Common myeloid progenitor, CD34-positive (primary cell): ENCODE results near the gene GDPD3.

Experiments used
- CTCF ChIA-PET: fragments of 350-600 bp; sonication (Branson Sonifier 250); formaldehyde crosslinking; loops from one replicate; lab custom pipeline; 2021; ENCODE audit warnings: antibody characterized with exemption; lab: Charles Lee
- POLR2A ChIA-PET: fragments of 350-600 bp; sonication (Branson Sonifier 250); formaldehyde crosslinking; loops from one replicate; lab custom pipeline; 2021; ENCODE audit warnings: antibody characterized with exemption; lab: Charles Lee
- DNase-seq, 3 donors: peaks; one replicate each; pipeline versions ENCODE4 v3.0.0 to v3.0.0-alpha.2; 2013
- H3K27ac ChIP-seq, 2 experiments: 1 replicate in 1 of 2; 2 replicates in 1 of 2; pipeline ENCODE4 v1.7.0; 2013; ENCODE audit warnings: inconsistent platforms in 2 of 2, low read length in 2 of 2, mild to moderate bottlenecking in 2 of 2, low read depth in 1 of 2, moderate library complexity in 1 of 2; ENCODE audit not compliant: severe bottlenecking in 2 of 2, insufficient read depth in 1 of 2, poor library complexity in 1 of 2
- H3K27me3 ChIP-seq, 5 experiments: replicated peaks in 2 of 5; 1 replicate in 3 of 5; 2 replicates in 2 of 5; pipeline versions ENCODE4 v1.6.1 to v1.7.0; 2013; ENCODE audit warnings: low read length in 4 of 5, mild to moderate bottlenecking in 2 of 5, moderate library complexity in 2 of 5, inconsistent platforms in 1 of 5; ENCODE audit not compliant: insufficient read depth in 5 of 5, control insufficient read depth in 4 of 5
- H3K36me3 ChIP-seq, 4 experiments: 1 replicate in 2 of 4; 2 replicates in 2 of 4; pipeline versions ENCODE4 v1.6.1 to v1.7.0; 2013; ENCODE audit warnings: low read length in 3 of 4, control low read depth in 1 of 4, mild to moderate bottlenecking in 1 of 4; ENCODE audit not compliant: control insufficient read depth in 4 of 4, insufficient read depth in 4 of 4
- H3K4me1 ChIP-seq, 4 experiments: 1 replicate in 3 of 4; 2 replicates in 1 of 4; pipeline versions ENCODE4 v1.6.1 to v1.7.1; 2013; ENCODE audit warnings: low read length in 3 of 4, mild to moderate bottlenecking in 3 of 4, control low read depth in 1 of 4, inconsistent platforms in 1 of 4, moderate library complexity in 1 of 4; ENCODE audit not compliant: control insufficient read depth in 4 of 4, insufficient read depth in 4 of 4; ENCODE audit errors: control extremely low read depth in 1 of 4
- H3K4me3 ChIP-seq, 7 experiments: 1 replicate in 4 of 7; 2 replicates in 3 of 7; pipeline versions ENCODE4 v1.5.1 to v1.7.0; 2013; ENCODE audit warnings: mild to moderate bottlenecking in 7 of 7, low read length in 6 of 7, moderate library complexity in 6 of 7, inconsistent platforms in 2 of 7, low read depth in 2 of 7, control low read depth in 1 of 7; ENCODE audit not compliant: insufficient read depth in 4 of 7, control insufficient read depth in 1 of 7; ENCODE audit errors: extremely low read depth in 1 of 7
- H3K9me3 ChIP-seq, 5 experiments: 1 replicate in 4 of 5; 2 replicates in 1 of 5; pipeline versions ENCODE4 v1.6.1 to v1.7.1; 2013; ENCODE audit warnings: low read length in 4 of 5, mild to moderate bottlenecking in 2 of 5, inconsistent platforms in 1 of 5, low read depth in 1 of 5, moderate library complexity in 1 of 5; ENCODE audit not compliant: control insufficient read depth in 4 of 5, insufficient read depth in 2 of 5; ENCODE audit errors: control extremely low read depth in 1 of 5
- WGBS: methylation state at CpG from one replicate; pipeline ENCODE4 v1.1.5; 2013; ENCODE audit not compliant: insufficient coverage; 5-methylcytosine and 5-hydroxymethylcytosine counted together

The GDPD3 gene

GRCh38 chr16:30079480-30079879, 33.9 kb downstream of the GDPD3 start:
- POLR2A ChIA-PET, result interaction anchor here (0.5 to 1.9 kb wide), 2 partner anchors 12 to 396 kb away, joined by 3 to 8 read pairs; no protein-coding TSS in a partner anchor
- Histone ChIP-seq H3K4me1 (peaks cover 6 to 33% (median 19%) of the 10 kb centered on the region in 4 experiments), H3K9me3 (no peaks in the 10 kb centered on the region), H3K36me3 (peaks cover 11 to 67% (median 53%) of the 10 kb centered on the region in 4 experiments), H3K27ac (no peak overlapping the region), H3K4me3 (no peak overlapping the region), H3K27me3 (no peaks in the 10 kb centered on the region)
- 95% methylated on average over 7 of the region's 7 CpGs for WGBS
- CTCF ChIA-PET, result interaction anchor here (1.0 to 19.2 kb wide), 6 partner anchors 10 to 23 kb away, joined by 3 to 235 read pairs (median 3); partner anchors contain the start of genes ALDOA, TBX6 and YPEL3
- no peak for DNase-seq

GRCh38 chr16:30078744-30079143, 34.6 kb downstream of the GDPD3 start:
- H3K9me3 ChIP-seq, result no peaks in the 10 kb centered on the region
- H3K27ac ChIP-seq, result peak overlapping the region in 1 of 2 experiments; percentile 36
- no peak for DNase-seq
- H3K36me3 ChIP-seq, result peaks cover 7 to 59% (median 46%) of the 10 kb centered on the region in 4 experiments
- H3K4me1 ChIP-seq, result peaks cover 6 to 33% (median 19%) of the 10 kb centered on the region in 4 experiments
- WGBS, result 92% methylated on average over 7 of the region's 7 CpGs
- H3K27me3 ChIP-seq, result no peaks in the 10 kb centered on the region
- CTCF ChIA-PET, result interaction anchor here (1.2 to 19.2 kb wide), 4 partner anchors 10 to 13 kb away, joined by 3 to 235 read pairs (median 6); partner anchors contain the start of genes ALDOA, TBX6 and YPEL3
- POLR2A ChIA-PET, result interaction anchor here (1.9 kb wide), 1 partner anchor 12 kb away, joined by 8 read pairs; no protein-coding TSS in a partner anchor
- H3K4me3 ChIP-seq, result no peak overlapping the region

- DNase-seq, result no peak
- peaks cover 5 to 49% (median 38%) of the 10 kb centered on the region in 4 experiments for H3K36me3 ChIP-seq
- H3K27me3 ChIP-seq, result no peaks in the 10 kb centered on the region
- 95% methylated on average over 6 of the region's 6 CpGs for WGBS
- H3K27ac ChIP-seq, result peak overlapping the region; percentile 9 to 91
- ChIA-PET POLR2A (interaction anchor here (1.0 to 1.9 kb wide), 2 partner anchors 9 to 12 kb away, joined by 4 to 8 read pairs; partner anchors contain the start of gene ALDOA), CTCF (interaction anchor here (1.5 to 19.2 kb wide), 3 partner anchors 9 to 14 kb away, joined by 5 to 235 read pairs (median 8); partner anchors contain the start of genes ALDOA, TBX6 and YPEL3)
- H3K4me3 ChIP-seq, result peak overlapping the region in 2 of 7 experiments; percentile 5 to 94
- peaks cover 6 to 33% (median 19%) of the 10 kb centered on the region in 4 experiments for H3K4me1 ChIP-seq
- no peaks in the 10 kb centered on the region for H3K9me3 ChIP-seq
Measured at GRCh38 chr16:30077656-30078055, 35.7 kb downstream of the GDPD3 start.

GRCh38 chr16:30076276-30076791, 37.0 kb downstream of the GDPD3 start:
- Histone ChIP-seq H3K27ac (peak overlapping the region; percentile 79 to 91), H3K27me3 (no peaks in the 10 kb centered on the region), H3K36me3 (peaks cover 10 to 51% (median 38%) of the 10 kb centered on the region in 4 experiments), H3K4me3 (peak overlapping the region; percentile 80 to 96 (median 91)), H3K9me3 (no peaks in the 10 kb centered on the region), H3K4me1 (peaks cover 6 to 33% (median 19%) of the 10 kb centered on the region in 4 experiments)
- ChIA-PET POLR2A (interaction anchor here (1.9 kb wide), 2 partner anchors 10 to 16 kb away, joined by 8 to 11 read pairs; partner anchors contain the start of genes ALDOA and TBX6), CTCF (interaction anchor here (1.2 to 19.2 kb wide), 4 partner anchors 8 to 15 kb away, joined by 4 to 235 read pairs (median 6); partner anchors contain the start of genes ALDOA, TBX6 and YPEL3)
- DNase-seq, result peak in 1 of 3 donors; percentile 52
- under 1% methylated on average over 32 of the region's 33 CpGs for WGBS

- ChIA-PET POLR2A (interaction anchor here (0.7 to 1.9 kb wide), 4 partner anchors 9 to 17 kb away, joined by 4 to 11 read pairs (median 6); partner anchors contain the start of genes ALDOA and TBX6), CTCF (interaction anchor here (1.2 to 19.2 kb wide), 3 partner anchors 9 to 16 kb away, joined by 4 to 235 read pairs (median 5); partner anchors contain the start of genes ALDOA, TBX6 and YPEL3)
- Histone ChIP-seq H3K27me3 (no peaks in the 10 kb centered on the region), H3K9me3 (no peaks in the 10 kb centered on the region), H3K4me1 (peaks cover 6 to 33% (median 19%) of the 10 kb centered on the region in 4 experiments), H3K36me3 (peaks cover 8 to 51% (median 37%) of the 10 kb centered on the region in 4 experiments), H3K27ac (peak within 1 kb of the TSS; percentile 79 to 91), H3K4me3 (peak within 1 kb of the TSS; percentile 80 to 96 (median 91))
- peak; percentile 89 to 93 (median 91) for DNase-seq
- 3% methylated on average over 50 of the region's 67 CpGs for WGBS
Measured at GRCh38 chr16:30075503-30076275, 37.6 kb downstream of the GDPD3 start, which contains the start of gene PPP4C. TSS of gene PPP4C (plus strand) at chr16:30075994. CDS start at chr16:30076378, 384 bp downstream.

GRCh38 chr16:30070490-30070889, 42.8 kb downstream of the GDPD3 start:
- peaks cover 16 to 60% (median 48%) of the 10 kb centered on the region in 4 experiments for H3K36me3 ChIP-seq

More at GRCh38 chr16:30070490-30070889, 42.8 kb downstream of the GDPD3 start:
- no peak overlapping the region for H3K4me3 ChIP-seq
- H3K9me3 ChIP-seq, result no peaks in the 10 kb centered on the region
- peak overlapping the region in 1 of 2 experiments; percentile 47 for H3K27ac ChIP-seq
- H3K27me3 ChIP-seq, result no peaks in the 10 kb centered on the region
- H3K4me1 ChIP-seq, result peaks cover 0 to 37% (median 19%) of the 10 kb centered on the region in 4 experiments
- no peak for DNase-seq
- ChIA-PET CTCF (interaction anchor here (3.2 to 19.2 kb wide), 2 partner anchors 11 to 21 kb away, joined by 9 to 235 read pairs; partner anchors contain the start of genes TBX6 and YPEL3), POLR2A (no interaction called here)
